HG03457 (cell line): ENCODE results near the gene MESP2.

ENCODE experiments used
- ATAC-seq: cut with Tn5 transposase; IDR thresholded peaks from one replicate; pipeline ENCODE4 v1.9.1; 2021; ENCODE audit warnings: moderate number of reproducible peaks; ENCODE audit not compliant: unreplicated experiment

The MESP2 gene

GRCh38 chr15:89755701-89756100 lies 20.4 kb upstream of the MESP2 start:
- no peak for ATAC-seq

- ATAC-seq: no peak
Measured at GRCh38 chr15:89756897-89757296, 19.2 kb upstream of the MESP2 start.

GRCh38 chr15:89758283-89758682 lies 17.8 kb upstream of the MESP2 start:
- no peak for ATAC-seq

GRCh38 chr15:89758981-89759380 lies 17.2 kb upstream of the MESP2 start:
- no peak for ATAC-seq

- no peak for ATAC-seq
Measured at GRCh38 chr15:89759835-89760234, 16.3 kb upstream of the MESP2 start.

- no peak for ATAC-seq
Measured at GRCh38 chr15:89760303-89761008, 15.7 kb upstream of the MESP2 start.

GRCh38 chr15:89761009-89761831 lies 14.9 kb upstream of the MESP2 start:
- ATAC-seq: no peak

GRCh38 chr15:89761929-89762328 lies 14.2 kb upstream of the MESP2 start:
- no peak for ATAC-seq

GRCh38 chr15:89765694-89766093 lies 10.4 kb upstream of the MESP2 start:
- ATAC-seq: no peak

- ATAC-seq: no peak
Measured at GRCh38 chr15:89766357-89767311, 9.5 kb upstream of the MESP2 start.

GRCh38 chr15:89767411-89767915 lies 8.7 kb upstream of the MESP2 start:
- no peak for ATAC-seq

GRCh38 chr15:89768071-89768500 lies 8.0 kb upstream of the MESP2 start:
- ATAC-seq: no peak

GRCh38 chr15:89769366-89769765 lies 6.8 kb upstream of the MESP2 start:
- no peak for ATAC-seq

GRCh38 chr15:89770041-89770440 lies 6.1 kb upstream of the MESP2 start:
- no peak for ATAC-seq

- no peak for ATAC-seq
Measured at GRCh38 chr15:89772932-89773583, 3.1 kb upstream of the MESP2 start.

- no peak for ATAC-seq
Measured at GRCh38 chr15:89774492-89774891, 1.6 kb upstream of the MESP2 start.

- ATAC-seq: no peak
Measured at GRCh38 chr15:89775815-89776214, 317 bp upstream of the MESP2 start.

- ATAC-seq: no peak
Measured at GRCh38 chr15:89777073-89777751, 1.1 kb downstream of the MESP2 start.

- ATAC-seq: no peak
Measured at GRCh38 chr15:89777782-89778380, 1.7 kb downstream of the MESP2 start.
